GM19455 (cell line): ENCODE results near the gene GTSE1.

Source experiments
- ATAC-seq: cut with Tn5 transposase; IDR thresholded peaks from one replicate; pipeline ENCODE4 v1.9.1; 2021; ENCODE audit not compliant: unreplicated experiment

Gene GTSE1

DNA sequence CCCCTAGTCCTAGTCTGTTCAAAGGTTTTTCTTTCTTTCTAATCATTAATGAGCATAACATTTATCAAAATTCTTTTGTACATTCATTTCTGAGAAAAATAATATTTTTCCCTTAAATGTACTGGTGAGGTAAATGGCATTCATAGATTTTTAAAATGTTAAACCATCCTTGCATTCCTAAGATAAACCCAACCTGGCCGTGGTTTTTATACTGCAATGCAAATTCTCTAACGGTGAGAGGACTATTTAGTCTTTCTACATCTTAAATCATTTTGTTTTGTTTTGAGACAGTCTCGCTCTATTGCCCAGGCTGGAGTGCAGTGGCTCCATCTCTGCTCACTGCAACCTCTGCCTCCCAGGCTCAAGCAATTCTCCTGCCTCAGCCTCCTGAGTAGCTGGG, 79.4 kb downstream of the GTSE1 start:
- ATAC-seq = no peak

DNA sequence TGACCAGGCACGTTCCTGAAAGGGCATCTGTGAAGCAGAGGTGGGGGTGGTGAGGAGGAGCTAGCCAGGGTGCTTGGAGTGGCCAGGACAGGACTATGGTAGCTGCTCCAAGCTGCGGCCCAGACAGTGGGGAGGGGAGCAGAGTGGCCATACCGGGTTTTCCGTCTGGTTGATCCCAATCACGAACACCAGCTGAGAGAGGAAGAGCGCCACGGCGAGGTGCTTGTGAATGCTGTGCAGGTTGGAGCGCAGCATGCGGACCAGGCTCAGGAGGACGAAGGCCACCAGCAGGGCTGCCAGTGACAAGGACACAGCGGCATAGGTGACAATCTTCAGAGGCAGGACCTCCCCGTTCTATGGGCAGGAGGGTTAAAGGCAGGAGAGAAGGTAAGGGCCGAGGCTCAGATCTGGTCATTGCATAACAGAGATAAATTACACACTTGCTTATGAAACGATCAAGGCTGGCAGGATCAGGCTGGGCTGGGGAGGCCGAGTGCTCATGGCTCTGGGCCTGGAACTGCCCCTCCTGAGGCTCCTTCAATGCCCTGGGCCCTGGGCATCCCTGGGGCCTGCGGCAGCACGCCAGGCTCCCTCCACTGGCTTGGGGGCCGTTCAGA, 80.3 kb downstream of the GTSE1 start:
- ATAC-seq = no peak

DNA sequence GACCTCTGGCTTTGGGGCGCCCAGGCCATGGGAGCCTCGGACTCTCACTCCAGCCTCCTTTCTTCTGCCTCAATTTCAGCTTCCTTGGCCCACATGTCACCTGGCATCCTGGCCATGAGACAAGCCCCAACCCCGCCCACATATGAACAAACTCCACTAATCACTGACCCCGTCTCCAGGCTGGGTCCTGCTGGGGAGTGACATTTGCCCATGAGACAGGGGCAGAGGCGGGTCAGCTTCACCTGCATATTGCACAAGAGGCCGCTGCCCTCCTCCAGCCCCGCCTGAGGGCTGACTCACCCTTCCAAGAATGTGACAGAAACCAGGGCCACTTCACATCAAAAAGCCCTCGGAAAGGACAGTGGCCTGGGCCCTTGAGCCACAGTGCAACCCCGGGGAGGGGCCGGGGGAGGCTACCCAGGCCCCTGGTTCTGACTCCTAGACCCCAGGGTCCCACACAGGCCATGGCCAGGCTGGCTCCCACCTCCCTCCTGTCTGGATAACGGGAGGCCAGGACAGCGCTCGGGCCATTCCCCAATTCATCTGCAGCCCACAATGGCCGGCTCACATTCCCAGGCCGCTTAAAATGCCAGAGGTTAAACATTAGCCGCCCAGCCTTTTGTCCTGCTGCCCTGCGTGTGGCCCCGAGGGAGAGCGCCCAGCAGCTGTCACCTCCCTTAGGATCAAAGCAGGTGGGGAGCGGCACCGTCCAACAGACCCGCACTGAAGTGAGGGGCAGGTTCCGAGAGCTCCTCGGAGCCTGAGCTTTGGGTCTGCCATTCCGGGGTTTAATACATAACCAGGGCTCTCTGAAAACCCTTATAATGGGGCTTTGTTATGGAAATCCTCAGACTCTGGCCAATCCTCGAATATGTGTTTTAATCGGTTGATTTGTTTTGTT, 81.1 kb downstream of the GTSE1 start:
- no peak for ATAC-seq

- no peak for ATAC-seq
Observed at GRCh38 chr22:46378426-46379065, 81.9 kb downstream of the GTSE1 start.

- no peak for ATAC-seq
Observed at GRCh38 chr22:46379066-46379930, 82.6 kb downstream of the GTSE1 start.

DNA sequence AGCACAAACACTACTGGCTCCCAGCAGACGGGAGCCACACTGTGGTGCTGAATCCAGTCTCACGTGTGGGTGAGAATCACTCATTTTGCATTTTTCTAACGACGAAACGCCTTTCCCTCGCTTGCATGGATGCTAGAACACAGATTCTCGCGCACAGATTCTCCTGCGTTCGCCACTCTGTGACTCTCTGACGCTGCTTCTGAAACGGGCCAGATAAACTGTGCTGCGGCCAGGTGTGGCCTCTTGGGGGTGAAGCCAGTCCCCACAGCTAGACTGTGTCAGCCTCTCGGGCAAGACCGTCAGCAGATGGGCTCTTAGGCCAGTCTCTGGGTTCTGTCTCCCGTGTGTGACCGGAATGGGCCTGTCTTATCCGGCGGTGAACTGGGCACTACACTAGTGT, 83.4 kb downstream of the GTSE1 start:
- ATAC-seq = no peak
